ENCODE results near the gene FBP2.

DNA sequence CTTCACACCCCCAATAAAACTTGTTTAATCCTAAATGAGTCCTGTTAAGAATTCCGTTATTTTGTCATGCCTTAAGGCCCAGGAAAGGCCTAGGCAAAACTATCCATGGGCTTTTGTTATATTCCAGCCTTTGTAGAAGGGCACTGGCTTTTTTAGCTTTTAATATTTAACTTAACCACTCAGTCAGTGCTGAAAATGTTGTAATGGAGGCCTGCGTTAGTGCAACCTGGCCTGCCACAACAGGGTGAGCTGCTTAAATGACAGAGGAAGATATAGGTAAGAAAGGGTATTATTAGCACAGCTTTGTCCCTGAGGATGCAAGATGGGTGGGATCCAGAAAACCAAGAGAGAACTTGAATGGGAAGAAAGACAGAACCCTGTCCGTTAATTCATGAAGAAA, 78.9 kb downstream of the FBP2 start:
- TF ChIP-seq, protein P1, sequence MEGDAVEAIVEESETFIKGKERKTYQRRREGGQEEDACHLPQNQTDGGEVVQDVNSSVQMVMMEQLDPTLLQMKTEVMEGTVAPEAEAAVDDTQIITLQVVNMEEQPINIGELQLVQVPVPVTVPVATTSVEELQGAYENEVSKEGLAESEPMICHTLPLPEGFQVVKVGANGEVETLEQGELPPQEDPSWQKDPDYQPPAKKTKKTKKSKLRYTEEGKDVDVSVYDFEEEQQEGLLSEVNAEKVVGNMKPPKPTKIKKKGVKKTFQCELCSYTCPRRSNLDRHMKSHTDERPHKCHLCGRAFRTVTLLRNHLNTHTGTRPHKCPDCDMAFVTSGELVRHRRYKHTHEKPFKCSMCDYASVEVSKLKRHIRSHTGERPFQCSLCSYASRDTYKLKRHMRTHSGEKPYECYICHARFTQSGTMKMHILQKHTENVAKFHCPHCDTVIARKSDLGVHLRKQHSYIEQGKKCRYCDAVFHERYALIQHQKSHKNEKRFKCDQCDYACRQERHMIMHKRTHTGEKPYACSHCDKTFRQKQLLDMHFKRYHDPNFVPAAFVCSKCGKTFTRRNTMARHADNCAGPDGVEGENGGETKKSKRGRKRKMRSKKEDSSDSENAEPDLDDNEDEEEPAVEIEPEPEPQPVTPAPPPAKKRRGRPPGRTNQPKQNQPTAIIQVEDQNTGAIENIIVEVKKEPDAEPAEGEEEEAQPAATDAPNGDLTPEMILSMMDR (IDR thresholded peaks at IDR 0.05) = no peak
- TF ChIP-seq POLR2A (IDR thresholded peaks at IDR 0.05) (no peak), EP300 (IDR thresholded peaks at IDR 0.05) (no peak)

Measured in suprapubic skin (tissue), 3 donors.